NCI-H2107 treated with DMSO at 0.1 percent for 48 hours (cell line): ENCODE results near the gene GIT2.
"Not testable (repeated sequence)": the region's sequence is repeated elsewhere in the genome, so short reads cannot be mapped to it uniquely, and the experiment has no call there.

Source experiments
- DNase-seq: peaks from one replicate; lab custom pipeline; 2025; ENCODE audit not compliant: unreplicated experiment; lab: John Stamatoyannopoulos, UW

Gene GIT2, protein sequence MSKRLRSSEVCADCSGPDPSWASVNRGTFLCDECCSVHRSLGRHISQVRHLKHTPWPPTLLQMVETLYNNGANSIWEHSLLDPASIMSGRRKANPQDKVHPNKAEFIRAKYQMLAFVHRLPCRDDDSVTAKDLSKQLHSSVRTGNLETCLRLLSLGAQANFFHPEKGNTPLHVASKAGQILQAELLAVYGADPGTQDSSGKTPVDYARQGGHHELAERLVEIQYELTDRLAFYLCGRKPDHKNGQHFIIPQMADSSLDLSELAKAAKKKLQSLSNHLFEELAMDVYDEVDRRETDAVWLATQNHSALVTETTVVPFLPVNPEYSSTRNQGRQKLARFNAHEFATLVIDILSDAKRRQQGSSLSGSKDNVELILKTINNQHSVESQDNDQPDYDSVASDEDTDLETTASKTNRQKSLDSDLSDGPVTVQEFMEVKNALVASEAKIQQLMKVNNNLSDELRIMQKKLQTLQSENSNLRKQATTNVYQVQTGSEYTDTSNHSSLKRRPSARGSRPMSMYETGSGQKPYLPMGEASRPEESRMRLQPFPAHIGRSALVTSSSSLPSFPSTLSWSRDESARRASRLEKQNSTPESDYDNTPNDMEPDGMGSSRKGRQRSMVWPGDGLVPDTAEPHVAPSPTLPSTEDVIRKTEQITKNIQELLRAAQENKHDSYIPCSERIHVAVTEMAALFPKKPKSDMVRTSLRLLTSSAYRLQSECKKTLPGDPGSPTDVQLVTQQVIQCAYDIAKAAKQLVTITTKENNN

DNA sequence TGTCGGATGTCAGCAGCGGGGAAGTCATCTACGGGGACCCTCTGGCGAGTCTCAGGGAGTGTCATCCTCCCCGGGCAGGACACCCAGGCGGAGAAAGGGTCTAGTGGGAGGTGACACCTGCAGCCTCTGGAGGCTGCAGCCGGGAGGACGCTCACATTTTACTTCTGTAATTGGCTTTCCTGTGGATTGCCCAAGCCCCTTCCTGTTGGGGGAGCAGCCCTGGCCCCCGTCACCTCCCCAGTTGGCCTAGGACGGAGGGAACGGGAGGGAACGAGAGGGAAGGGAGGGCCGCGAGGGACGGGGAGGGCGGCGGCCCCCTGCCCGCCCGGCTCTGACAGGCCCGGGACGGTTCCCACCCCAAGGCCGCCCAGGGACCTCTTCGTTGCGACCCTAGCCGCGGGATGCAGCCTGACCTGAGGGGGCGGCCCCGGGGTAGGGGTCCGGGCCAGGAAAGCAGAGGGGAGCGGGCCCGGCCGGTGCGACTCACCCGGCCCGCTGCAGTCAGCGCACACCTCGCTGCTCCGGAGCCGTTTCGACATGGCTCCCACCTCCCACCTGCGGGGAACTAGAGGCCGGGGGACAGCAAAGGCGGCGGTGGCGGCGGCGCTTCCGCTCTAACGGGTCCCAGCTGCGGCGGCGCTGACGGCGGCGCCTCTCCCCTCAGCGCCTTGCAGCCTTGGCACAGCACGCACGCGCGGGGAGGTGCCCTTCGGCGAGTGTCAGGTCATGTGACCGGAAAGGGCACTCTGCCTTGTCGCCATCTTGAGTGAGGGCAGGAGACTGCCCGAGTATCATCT lies at the start of gene GIT2:
Gene GIT2 (minus strand): TSS at position 683 of the 797 bp plus-strand sequence. CDS start 144 bp downstream, at position 539.
- peak; percentile 71 for DNase-seq

DNA sequence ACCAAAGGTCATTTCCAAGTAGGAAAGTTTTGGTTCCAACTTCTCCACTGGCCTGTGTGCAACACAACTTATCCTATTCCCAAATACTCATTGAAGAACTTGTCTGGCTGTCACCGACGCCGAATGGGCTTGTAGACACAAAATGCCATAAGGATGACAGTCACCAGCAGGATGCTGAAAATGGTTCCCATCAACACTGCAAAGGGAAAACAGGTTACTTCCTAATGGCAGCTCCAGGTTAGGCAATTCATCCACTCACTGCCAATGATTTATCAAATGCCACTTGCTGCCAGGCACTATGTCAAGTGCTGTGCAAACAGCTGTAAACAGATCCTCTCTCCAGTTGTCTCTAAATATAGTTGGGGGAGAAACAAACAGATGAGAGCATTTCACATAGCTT lies 46.1 kb upstream of the GIT2 start:
- DNase-seq: peak; percentile 49

DNA sequence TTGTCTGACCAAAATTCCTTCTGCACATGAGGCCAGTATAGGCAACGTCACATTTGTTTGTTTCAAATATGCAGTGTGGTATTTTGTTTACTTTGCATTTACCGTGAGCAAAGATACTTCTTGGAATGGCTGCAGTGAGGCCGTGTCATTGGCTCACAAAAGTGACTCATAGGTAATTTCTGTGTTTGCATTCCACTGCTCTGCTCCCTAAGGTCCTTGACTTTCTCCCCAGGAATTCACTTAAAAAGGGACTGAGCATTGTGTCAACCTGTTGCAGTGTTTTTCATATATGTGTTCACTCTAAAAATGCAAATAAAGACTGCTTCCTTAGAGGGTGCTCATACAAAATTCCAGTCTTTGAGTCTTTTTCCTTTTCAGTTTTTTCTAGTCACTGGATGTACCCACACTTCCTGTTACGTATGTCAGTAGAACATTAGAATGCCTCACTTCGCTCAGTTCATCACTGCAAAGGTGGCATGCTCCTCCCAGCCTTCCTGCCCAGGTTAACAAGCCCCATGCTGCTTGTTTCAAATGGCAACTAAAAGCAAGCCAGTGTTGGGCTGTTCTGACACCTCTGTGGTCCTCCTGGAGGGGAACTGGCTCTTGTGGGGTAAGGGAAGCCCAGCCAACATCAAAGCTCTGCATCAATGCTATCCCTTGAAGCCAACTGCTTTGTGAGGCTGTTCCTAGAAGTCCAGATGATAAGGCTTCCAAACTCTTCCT lies 43.1 kb upstream of the GIT2 start:
- peak; percentile 10 for DNase-seq

DNA sequence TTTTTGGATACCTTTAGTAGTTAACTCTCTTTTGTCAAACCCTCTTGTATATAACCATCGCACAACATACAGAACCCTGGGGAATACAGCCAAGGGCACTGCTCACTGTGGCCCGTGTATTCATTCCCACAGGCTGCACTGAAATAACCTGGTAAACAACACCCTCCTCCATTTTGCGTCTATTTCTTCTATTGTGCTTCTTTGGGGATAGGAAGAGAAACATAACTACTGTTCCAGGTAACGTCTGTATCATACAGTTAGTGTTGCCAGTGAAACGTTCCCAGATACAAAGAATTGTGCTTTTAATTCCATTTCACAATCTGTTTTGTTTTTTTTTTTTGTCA lies 42.5 kb upstream of the GIT2 start:
- peak; percentile 25 for DNase-seq

DNA sequence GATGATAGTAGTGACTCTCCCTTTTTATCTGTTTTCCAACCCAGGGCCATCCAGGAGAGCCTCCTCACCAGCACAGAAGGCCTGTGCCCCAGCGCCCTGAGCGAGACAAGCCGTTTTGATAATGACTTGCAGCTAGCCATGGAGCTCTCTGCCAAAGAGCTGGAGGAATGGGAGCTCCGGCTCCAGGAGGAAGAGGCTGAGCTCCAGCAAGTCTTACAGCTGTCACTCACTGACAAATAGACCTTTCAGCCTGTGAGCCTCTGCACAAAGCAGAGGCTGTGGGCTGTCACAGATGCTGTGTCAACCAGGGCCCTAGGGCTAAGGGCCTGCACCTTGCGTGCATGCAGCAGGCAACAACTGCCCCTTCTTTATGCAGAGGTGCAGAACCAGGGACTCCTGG lies 41.1 kb upstream of the GIT2 start:
- no peak for DNase-seq

DNA sequence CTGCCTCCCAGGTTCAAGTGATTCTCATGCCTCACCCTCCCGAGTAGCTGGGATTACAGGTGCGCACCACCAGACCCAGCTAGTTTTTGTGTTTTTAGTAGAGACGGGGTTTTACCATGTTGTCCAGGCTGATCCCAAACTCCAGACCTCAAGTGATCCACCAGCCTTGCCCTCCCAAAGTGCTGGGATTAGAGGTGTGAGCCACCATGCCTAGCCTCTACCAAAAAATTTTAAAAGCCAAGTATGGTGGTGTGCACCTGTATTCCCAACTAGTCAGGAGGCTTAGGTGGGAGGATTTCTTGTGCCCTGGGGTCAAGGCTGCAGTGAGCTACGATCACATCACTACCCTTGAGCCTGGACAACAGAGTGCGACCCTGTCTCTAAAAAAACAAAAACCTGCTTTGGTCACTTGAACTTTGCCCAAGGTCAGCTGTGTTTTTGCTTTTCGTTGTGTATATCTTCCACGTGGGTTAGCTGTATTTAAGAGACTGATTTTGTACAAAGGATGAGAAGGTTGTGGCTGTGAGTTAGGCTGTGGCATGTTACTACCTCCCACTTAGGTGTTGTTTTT lies 39.5 kb upstream of the GIT2 start:
- no peak for DNase-seq

DNA sequence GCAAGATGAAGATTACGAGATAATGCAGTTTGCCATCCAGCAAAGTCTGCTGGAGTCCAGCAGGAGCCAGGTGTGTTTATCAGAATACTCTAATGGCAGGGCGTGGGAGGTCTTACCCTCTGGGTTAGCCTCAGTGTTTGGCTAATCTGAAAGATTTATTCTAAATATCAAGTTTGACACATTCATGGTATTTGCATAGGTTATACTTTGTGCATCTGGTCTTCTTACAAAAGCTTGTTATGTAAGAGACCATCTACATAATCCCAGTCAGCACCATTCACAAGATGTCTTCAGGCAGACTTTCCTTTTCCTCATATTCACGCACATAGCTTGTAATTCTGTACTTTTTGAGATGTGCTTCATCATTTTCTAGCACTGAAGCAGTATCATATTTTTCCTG lies 37.7 kb upstream of the GIT2 start:
- DNase-seq: no peak

DNA sequence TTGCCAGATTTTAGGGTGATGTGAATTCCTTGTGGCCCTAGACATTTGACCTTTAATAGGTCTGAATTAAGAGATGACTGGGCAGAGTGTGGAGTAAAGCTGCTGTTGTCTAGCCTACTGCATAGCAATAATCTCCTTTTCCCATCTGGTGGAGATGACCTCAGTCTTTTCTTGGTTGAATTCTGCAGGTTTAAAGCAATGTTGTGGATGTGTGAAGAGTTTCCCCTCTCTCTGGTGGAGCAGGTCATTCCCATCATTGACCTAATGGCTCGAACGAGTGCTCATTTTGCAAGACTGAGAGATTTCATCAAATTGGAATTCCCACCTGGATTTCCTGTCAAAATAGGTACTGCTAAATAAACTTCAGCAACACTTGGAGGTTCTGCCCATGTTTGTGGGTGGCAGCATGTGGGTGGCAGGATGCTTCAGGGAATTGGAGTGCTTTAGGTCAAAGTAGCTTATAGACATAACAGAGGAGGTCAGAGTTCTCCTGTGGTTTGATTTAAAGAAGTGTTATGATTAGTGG lies 33.2 kb upstream of the GIT2 start:
- no peak for DNase-seq

DNA sequence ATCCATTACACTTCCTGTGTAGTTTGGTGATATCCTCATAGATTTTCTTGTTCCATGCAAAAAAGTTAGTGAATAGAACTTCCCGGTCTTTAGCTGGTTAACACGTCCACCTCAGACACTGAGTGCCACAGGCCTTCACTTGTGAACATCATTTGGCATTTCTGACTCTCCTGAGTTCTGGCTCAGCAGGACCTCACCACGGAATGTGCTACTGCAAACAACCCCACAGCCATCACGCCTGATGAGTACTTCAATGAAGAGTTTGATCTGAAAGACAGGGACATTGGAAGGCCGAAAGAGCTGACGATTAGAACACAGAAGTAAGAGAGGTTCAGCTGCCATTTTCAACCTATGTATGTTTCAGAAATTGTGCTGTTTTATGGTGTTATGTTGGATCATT lies 32.2 kb upstream of the GIT2 start:
- no peak for DNase-seq

DNA sequence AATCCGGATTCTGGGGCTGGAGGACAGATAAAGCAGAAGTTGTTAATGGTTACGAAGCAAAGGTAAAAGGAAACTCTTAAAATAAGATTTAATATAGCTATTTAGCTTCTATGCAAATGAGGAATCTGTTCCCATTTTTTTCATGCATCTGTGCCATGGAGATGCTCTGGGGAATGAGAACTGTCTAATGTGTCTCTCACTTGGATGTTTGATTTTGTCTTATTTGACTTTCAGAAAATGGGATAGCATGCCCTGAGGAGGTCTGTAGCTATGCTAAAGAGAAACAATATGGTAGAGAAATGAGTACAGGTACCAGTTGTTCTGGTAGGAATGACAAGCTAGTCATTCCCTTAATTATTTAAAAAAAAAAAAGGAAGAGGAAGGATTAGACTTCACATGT lies 27.9 kb upstream of the GIT2 start:
- no peak for DNase-seq

DNA sequence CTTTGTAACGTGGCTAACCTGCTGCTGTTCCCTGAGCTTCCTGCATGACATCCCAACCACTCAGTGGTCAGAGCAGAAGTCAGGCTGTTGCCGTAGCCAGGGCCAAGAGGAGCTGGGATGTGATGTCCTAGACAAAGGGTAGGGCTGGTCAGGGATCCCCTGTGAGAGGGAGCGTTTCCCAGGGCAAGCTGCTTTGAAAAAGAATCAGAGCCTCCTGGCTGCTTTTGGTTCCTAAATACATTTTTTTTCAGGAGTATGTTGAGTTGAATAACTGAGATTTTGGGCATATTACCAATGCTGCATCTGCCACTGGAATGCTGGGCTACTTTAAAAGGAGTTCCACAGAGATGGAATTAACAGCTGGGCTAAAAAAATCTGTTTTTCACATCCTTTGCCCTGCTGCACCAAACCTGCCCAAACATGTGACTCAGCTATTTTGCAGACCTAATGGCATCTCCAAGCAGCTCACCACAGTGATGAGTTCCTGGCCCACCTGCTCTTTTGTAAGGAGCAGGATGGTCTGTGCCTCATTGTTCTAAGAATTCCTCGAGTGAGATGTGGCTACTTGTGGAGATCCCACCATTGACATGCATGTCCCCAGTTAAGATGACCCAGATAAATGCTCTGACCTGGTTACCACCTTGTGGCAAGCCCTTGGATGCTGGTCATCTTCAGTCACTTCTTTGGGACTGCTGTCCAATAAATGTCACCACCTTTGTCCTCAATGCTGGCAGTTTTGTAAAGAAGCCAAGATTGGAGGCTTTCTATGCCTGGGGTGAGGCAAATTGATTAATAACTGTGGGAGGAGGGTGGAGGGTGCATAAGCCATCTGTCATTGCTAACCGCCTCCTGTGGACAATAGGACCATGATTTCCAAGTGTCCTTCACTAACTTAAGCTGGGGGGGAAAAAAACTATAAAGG lies 27.2 kb upstream of the GIT2 start:
- DNase-seq: no peak

DNA sequence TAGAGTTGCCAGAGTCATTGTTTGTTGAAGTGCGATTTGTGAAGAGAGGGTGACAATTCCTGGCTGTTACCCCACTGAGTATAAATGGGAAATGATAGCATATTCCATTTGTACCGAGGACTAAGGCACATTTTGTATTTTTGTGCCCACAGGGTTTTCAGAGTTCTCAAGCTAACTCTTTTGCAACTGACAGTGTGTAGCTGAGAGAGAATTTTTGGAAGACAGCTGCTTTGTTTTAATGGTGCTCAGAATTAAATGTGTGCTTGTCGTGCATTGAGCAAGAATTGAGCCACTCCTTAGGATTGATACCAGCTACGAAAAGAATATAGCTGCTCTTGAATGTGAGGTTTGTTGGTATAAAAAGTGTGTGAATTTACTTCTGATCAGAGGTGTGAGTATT lies 24.8 kb upstream of the GIT2 start:
- no peak for DNase-seq

DNA sequence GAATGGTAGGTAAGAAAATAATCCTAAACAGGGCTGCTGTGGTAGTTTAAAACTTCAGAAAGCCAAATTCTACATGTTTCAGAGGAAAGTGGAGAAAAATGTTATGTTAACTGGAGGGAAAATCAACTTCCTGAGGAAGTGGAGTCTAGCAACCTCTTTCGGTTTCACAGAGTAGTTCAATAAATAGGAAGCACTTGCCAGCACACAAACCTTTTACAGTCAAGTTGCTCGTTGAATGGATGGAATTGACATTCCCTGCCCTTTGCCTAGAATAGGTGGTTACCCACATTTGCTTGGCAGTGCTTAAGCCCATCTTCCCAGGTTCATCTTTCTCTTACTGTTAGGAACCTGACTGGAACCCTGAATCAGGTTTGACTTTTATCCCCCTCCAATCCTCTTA lies 19.0 kb upstream of the GIT2 start:
- no peak for DNase-seq

DNA sequence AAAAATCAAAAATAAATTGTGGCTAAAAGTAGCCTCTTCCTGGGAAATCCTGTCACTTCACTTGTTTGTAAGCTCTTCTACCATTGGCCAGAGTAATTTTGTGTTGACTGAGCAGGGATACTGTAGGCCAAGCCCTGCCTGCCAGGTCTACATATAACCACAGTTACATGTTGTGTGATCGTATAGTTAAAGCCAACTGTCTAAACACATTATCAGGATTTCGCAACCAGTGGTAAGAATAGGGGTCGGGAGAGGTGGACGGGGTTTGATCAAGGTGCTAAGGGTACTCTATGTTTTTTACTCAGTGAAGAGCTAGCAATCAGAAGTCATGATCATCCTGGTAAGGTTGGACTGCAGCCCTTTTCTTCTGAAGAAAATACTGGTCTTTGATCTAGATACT lies 16.5 kb upstream of the GIT2 start:
- DNase-seq: no peak

DNA sequence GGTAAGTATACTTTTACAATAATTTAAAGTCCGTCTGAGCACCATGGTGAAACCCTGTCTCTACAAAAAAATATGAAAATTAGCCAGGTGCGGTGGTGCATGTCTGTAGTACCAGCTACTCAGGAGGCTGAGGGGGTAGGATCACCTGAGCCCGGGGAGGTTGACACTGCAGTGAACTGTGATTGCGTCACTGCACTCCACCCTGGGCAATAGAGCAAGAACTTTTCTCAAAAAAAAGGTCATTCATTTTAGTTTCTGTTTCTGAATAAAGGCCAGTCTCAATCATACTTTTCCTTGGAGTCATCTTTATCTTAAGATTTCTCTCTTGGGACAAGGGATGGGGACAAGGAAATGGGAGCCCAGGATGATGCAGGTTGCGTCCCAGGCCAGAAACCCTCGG lies 16.0 kb upstream of the GIT2 start:
- peak; percentile 8 for DNase-seq

DNA sequence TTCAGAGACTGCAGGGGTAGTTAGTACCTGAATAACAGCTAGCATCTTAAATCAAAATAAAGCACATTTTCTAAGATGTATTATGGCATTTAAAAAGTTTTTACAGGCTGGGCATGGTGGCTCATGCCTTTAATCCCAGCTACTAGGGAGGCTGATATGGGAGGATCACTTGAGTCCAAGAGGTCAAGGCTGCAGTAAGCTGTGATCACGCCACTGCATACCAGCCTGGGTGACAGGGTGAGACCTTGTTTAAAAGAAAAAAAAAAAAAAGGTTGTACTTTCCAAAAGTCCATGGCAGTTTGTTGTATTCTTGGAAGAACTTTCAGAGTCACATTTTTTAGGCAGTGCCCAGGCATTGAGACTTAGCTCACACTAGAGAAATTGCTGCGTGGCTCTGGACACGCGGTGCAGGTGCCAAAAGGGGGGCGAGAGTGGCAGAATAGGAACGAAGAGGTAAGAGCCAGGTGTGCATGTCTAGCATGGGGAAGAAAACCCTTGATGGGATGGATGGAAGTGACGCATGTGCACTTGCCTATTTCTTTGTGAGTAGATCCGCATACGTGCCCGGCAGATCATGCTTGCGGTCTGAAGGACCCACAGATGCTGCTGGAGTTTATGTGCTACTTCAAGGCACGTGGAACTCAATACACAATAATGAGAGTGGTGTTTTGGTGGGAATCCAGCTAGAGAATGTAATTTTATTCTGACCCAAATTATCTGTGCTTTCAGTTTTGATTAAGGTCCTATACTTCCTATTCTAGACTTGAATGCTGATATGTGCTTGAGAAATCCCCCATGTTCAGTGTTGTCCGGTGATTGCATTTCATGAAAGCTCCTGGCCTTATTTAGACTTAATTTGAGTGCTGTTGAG lies 14.9 kb upstream of the GIT2 start:
- DNase-seq: peak; percentile 61

DNA sequence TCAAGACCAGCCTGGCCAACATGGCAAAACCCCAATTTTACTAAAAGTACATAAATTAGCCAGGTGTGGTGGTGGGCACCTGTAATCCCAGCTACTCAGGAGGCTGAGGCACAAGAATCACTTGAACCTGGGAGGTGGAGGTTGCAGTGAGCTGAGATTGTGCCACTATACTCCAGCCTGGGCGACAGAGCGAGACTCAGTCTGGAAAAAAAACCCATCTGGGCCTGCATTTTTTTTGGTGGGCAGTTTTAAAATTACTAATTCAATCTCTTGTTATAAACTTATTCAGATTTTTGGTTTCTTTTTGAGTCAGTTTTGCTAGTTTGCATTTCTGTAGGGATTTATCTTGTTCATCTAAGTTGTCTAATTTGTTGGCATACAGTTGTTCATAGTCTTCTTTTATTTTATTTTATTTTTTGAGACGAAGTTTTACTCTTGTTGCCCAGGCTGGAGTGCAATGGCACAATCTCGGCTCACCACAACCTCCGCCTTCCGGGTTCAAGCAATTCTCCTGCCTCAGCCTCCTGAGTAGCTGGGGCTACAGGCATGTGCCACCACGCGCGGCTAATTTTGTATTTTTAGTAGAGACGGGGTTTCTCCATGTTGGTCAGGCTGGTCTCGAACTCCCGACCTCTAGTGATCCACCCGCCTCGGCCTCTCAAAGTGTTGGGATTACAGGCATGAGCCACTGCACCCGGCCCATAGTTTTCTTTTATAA lies 12.7 kb upstream of the GIT2 start:
- DNase-seq: not testable (repeated sequence)

DNA sequence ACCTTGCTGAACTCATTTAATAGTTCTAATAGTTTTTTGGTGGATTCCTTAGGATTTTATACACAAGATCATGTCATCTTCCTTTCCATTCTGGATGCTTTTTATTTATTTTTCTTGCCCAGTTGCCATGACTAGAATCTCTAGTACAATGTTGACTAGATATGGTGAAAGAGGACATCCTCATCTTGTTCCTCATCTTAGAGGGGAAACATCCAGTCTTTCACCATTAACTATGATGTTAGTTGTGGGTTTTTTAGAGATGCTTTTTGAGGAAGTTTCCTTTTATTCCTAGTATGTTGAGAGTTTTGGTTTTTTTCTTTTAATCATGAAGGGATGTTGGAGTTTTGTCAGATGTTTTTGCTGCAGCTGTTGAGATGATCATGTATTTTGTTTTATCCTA lies 11.7 kb upstream of the GIT2 start:
- DNase-seq: no peak
